ENCODE measurements around the gene RET.

RET gene

DNA sequence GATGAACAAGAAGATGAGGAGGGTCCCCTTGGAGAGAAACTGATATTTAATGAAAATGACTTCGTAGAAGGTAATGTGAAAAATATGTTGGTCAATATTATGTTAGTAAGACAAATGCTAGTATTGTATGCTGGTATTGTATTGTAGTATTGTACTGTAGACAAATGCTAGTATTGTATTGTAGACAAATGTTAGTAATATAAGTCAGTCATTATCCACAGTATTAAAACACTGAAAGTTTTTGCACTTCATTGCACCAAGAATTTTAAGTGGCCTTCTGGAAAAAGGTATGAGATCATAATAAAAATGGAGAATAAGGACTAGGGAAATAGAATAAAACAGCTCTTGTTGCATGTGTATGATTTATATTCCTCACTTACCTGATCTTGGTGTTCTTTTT is 78.9 kb downstream of the RET start:
- Histone ChIP-seq H3K9ac (ENCODE audit: low read length) (no peak overlapping the region), H3K27ac (ENCODE audit: low read depth, low read length) (no peak overlapping the region), H3K4me2 (ENCODE audit: low read depth, low read length, poor library complexity, severe bottlenecking) (no peak overlapping the region), H3K9me3 (ENCODE audit: insufficient read depth, low read length) (no peaks in the 10 kb centered on the region), H3F3A (ENCODE audit: insufficient read depth) (no peaks in the 10 kb centered on the region), H3K36me3 (ENCODE audit: low read length) (no peaks in the 10 kb centered on the region), H2AFZ (ENCODE audit: low read depth, low read length, severe bottlenecking) (no peak overlapping the region), H3K9me2 (replicated peaks; ENCODE audit: insufficient read depth, low read length) (no peaks in the 10 kb centered on the region), H4K20me1 (ENCODE audit: low read depth, low read length) (peaks cover 6% of the 10 kb centered on the region; the same call in 1 of the 2 replicates), H3K79me2 (ENCODE audit: insufficient read depth, low read length) (no peaks in the 10 kb centered on the region; the same call in 1 of the 2 replicates), H3K27me3 (ENCODE audit: low read length) (no peaks in the 10 kb centered on the region), H3K4me3 (ENCODE audit: insufficient read depth, low read length, poor library complexity, severe bottlenecking) (no peak overlapping the region)
- TF ChIP-seq EZH2phosphoT487 (conservative IDR thresholded peaks at IDR 0.05; ENCODE audit: low read length) (no peak), CTCF (IDR thresholded peaks at IDR 0.05; ENCODE audit: insufficient read depth, low read length, poor library complexity, severe bottlenecking) (no peak)

DNA sequence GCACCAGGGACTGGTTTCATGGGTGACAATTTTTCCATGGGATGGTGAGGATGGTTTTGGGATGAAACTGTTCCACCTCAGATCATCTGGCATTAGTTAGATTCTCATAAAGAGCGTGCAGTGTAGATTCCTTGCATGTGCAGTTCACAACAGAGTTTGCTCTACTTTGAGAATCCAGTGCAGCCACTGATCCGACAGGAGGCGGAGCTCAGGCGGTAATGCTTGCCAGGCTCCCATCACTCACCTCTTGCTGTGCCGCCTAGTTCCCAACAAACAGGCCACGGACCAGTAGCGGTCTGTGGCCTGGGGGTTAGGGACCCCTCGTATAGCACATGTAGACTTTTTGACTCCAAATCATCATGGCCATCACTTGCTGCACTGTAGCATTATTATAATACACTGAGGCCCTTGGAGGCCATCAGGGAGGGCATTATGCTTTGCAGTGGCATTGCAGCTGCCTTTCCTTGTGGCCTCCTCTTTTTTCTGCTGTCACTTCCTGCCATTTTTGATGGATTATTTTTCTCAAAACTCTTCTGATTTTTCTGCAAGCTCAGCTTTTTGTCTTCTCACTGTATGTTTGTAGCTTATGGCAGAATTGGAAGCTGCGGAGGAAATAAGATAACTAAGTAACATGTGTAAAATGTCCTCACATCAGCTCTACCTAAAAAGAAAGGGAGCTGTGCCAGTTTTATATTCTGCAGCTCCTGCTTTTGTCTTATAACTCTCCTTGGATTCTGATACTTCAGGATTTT is 79.9 kb downstream of the RET start:
- no peaks in the 10 kb centered on the region for H3K27me3 ChIP-seq (ENCODE audit: low read length)
- no peaks in the 10 kb centered on the region; the same call in 1 of the 2 replicates for H3K79me2 ChIP-seq (ENCODE audit: insufficient read depth, low read length)
- no peak overlapping the region for H3K4me2 ChIP-seq (ENCODE audit: low read depth, low read length, poor library complexity, severe bottlenecking)
- no peaks in the 10 kb centered on the region for H3F3A ChIP-seq (ENCODE audit: insufficient read depth)
- no peaks in the 10 kb centered on the region for H3K36me3 ChIP-seq (ENCODE audit: low read length)
- no peak overlapping the region for H3K4me3 ChIP-seq (ENCODE audit: insufficient read depth, low read length, poor library complexity, severe bottlenecking)
- H3K9me2 ChIP-seq (replicated peaks; ENCODE audit: insufficient read depth, low read length) = no peaks in the 10 kb centered on the region
- H3K9ac ChIP-seq (ENCODE audit: low read length) = no peak overlapping the region
- H3K9me3 ChIP-seq (ENCODE audit: insufficient read depth, low read length) = no peaks in the 10 kb centered on the region
- H4K20me1 ChIP-seq (ENCODE audit: low read depth, low read length) = 0 out of 2 replicates have a peak, but pooled peaks cover 3% of the 10 kb centered on the region
- H3K27ac ChIP-seq (ENCODE audit: low read depth, low read length) = no peak overlapping the region
- TF ChIP-seq EZH2phosphoT487 (conservative IDR thresholded peaks at IDR 0.05; ENCODE audit: low read length) (no peak), CTCF (IDR thresholded peaks at IDR 0.05; ENCODE audit: insufficient read depth, low read length, poor library complexity, severe bottlenecking) (no peak)
- H2AFZ ChIP-seq (ENCODE audit: low read depth, low read length, severe bottlenecking) = no peak overlapping the region

- Histone ChIP-seq H3K4me3 (ENCODE audit: insufficient read depth, low read length, poor library complexity, severe bottlenecking) (no peak overlapping the region), H3K9me3 (ENCODE audit: insufficient read depth, low read length) (no peaks in the 10 kb centered on the region), H3K27me3 (ENCODE audit: low read length) (no peaks in the 10 kb centered on the region), H3K79me2 (ENCODE audit: insufficient read depth, low read length) (no peaks in the 10 kb centered on the region; the same call in 1 of the 2 replicates), H3K9me2 (replicated peaks; ENCODE audit: insufficient read depth, low read length) (no peaks in the 10 kb centered on the region), H3K4me2 (ENCODE audit: low read depth, low read length, poor library complexity, severe bottlenecking) (no peak overlapping the region), H3K27ac (ENCODE audit: low read depth, low read length) (no peak overlapping the region), H4K20me1 (ENCODE audit: low read depth, low read length) (no peaks in the 10 kb centered on the region), H3K9ac (ENCODE audit: low read length) (no peak overlapping the region), H2AFZ (ENCODE audit: low read depth, low read length, severe bottlenecking) (no peak overlapping the region), H3K36me3 (ENCODE audit: low read length) (no peaks in the 10 kb centered on the region), H3F3A (ENCODE audit: insufficient read depth) (no peaks in the 10 kb centered on the region)
- TF ChIP-seq CTCF (IDR thresholded peaks at IDR 0.05; ENCODE audit: insufficient read depth, low read length, poor library complexity, severe bottlenecking) = no peak
- TF ChIP-seq EZH2phosphoT487 (conservative IDR thresholded peaks at IDR 0.05; ENCODE audit: low read length) = no peak
These were observed 81.8 kb downstream of the RET start for GRCh38 chr10:43158636-43159035.

Data from SU-DHL-6 (cell line).